Cardiac muscle cell (in vitro differentiated cells and primary cell): ENCODE data around the gene ITIH5. TPM values are rescaled to one million over a fixed set of nuclear protein-coding genes. Genes with fewer than 3 reads are reported as not detected.

Experiments used
- DNase-seq, 2 donors: peaks; one replicate each; pipeline versions ENCODE4 v3.0.0 to v3.0.0-alpha.2; 2010 to 2017; ENCODE audit warnings: low read depth in 1 of 2, low spot score in 1 of 2
- H3K27ac ChIP-seq: fragments of 200-600 bp; sonication (generic); 2 replicates; pipeline ENCODE4 v1.5.1; 2016
- H3K27me3 ChIP-seq: fragments of 200-600 bp; sonication (generic); 2 replicates; pipeline ENCODE4 v1.6.0; 2016; ENCODE audit warnings: control low read depth
- H3K36me3 ChIP-seq: fragments of 200-600 bp; sonication (generic); 2 replicates; pipeline ENCODE4 v1.5.1; 2016; ENCODE audit warnings: control low read depth
- H3K4me1 ChIP-seq: fragments of 200-600 bp; sonication (generic); 2 replicates; pipeline ENCODE4 v1.8.1; 2017; ENCODE audit warnings: low read depth, mild to moderate bottlenecking, mixed run types
- H3K4me3 ChIP-seq: fragments of 200-600 bp; sonication (generic); 2 replicates; pipeline ENCODE4 v1.5.1; 2016; ENCODE audit warnings: mild to moderate bottlenecking
- H3K9me3 ChIP-seq: fragments of 200-600 bp; sonication (generic); 2 replicates; pipeline ENCODE4 v1.5.1; 2017; ENCODE audit warnings: low read depth, mild to moderate bottlenecking, control low read depth
- polyA plus RNA-seq: library from polyadenylated mRNA; unstranded; fragments of >200 nt; fragmentation: Nextera tagmentation; extraction: Ambion mirVana; gene quantifications from 2 replicates; pipeline ENCODE4 v1.2.1, GENCODE V29; 2016
- total RNA-seq: library from RNA; depleted of rRNA; stranded (reverse); fragments of >200 nt; gene quantifications from 2 replicates; pipeline ENCODE4 v1.2.3, GENCODE V29; 2016
- TF ChIP-seq, protein P1 (sequence below): IDR thresholded peaks from 2 replicates; pipeline ENCODE4 v1.5.1; 2012; ENCODE audit warnings: low read depth, mild to moderate bottlenecking, low read length

The ITIH5 gene
- total and polyA plus RNA-seq, 2 experiments from 2014 or later, result 0.11 to 0.60 TPM

DNA sequence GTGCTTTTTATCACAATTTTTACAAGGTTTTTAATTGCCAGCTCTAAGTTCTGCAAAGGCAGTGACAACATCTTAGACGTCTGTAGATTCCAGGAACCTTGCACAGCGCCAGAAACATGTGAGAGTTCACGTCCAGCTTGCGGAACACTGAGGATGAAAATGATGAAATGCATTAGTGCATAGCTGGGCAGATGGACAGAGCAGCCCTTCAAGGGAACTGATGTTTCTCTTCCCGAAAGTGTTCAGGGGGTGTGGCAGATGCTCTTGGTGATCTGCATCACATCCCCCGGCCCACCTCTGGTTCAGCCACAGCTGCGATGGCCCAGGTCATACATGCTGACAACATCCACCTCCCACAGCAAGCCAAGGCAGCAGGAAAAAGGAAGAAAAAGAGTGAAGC is 40.9 kb downstream of the ITIH5 start:
- no peaks in the 10 kb centered on the region for H3K36me3 ChIP-seq
- H3K4me1 ChIP-seq, result no peaks in the 10 kb centered on the region
- TF ChIP-seq, protein P1, sequence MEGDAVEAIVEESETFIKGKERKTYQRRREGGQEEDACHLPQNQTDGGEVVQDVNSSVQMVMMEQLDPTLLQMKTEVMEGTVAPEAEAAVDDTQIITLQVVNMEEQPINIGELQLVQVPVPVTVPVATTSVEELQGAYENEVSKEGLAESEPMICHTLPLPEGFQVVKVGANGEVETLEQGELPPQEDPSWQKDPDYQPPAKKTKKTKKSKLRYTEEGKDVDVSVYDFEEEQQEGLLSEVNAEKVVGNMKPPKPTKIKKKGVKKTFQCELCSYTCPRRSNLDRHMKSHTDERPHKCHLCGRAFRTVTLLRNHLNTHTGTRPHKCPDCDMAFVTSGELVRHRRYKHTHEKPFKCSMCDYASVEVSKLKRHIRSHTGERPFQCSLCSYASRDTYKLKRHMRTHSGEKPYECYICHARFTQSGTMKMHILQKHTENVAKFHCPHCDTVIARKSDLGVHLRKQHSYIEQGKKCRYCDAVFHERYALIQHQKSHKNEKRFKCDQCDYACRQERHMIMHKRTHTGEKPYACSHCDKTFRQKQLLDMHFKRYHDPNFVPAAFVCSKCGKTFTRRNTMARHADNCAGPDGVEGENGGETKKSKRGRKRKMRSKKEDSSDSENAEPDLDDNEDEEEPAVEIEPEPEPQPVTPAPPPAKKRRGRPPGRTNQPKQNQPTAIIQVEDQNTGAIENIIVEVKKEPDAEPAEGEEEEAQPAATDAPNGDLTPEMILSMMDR, result no peak
- H3K9me3 ChIP-seq, result no peaks in the 10 kb centered on the region
- H3K27ac ChIP-seq, result no peak overlapping the region
- H3K4me3 ChIP-seq, result no peak overlapping the region
- DNase-seq, result peak in 1 of 2 donors; percentile 73
- no peaks in the 10 kb centered on the region for H3K27me3 ChIP-seq

- DNase-seq, result no peak
- TF ChIP-seq, protein P1, result no peak
- Histone ChIP-seq H3K9me3 (no peaks in the 10 kb centered on the region), H3K4me3 (no peak overlapping the region), H3K4me1 (no peaks in the 10 kb centered on the region), H3K27me3 (no peaks in the 10 kb centered on the region), H3K36me3 (no peaks in the 10 kb centered on the region), H3K27ac (no peak overlapping the region)
Measured at GRCh38 chr10:7625009-7625408, 41.8 kb downstream of the ITIH5 start.

DNA sequence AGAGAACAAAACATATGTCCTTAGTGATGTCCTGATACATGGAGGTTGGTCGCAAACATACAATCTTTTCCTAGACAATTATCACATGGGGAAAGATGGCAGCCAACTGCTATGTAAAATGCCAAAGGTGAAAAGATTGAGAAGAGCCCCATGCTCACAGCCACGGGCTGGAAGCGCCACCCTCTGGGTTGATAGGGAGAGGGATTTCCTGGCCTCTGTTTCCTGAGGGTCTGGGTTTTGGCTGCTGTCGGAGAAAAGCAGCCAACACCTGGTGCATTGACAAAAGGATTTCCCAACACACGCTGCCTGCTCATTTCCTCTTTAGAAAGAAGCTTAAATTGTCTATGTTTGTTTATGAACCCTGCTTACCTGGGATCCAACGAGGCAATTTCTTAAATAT is 43.8 kb downstream of the ITIH5 start:
- no peak overlapping the region for H3K4me3 ChIP-seq
- peak; percentile 56 to 58 for DNase-seq
- H3K9me3 ChIP-seq, result no peaks in the 10 kb centered on the region

DNA sequence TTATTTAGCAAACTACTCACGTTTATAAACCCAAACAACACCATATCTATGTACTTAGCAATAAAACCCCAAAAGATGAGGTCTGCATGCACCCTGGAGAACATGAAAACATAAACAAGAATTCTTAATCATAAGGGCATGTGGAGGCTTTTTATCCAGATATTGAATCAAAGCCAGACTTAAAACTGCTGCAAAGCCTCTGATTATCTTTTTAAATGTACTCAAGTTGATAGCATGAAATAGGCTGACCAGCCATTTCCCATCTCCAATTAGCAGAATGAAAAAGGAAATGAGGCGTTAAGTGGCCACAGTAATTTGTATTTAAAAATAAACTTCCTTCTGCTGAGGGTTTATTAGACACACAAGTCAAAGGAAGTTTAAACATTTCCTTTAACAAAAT is 48.3 kb downstream of the ITIH5 start:
- TF ChIP-seq, protein P1, result no peak
- Histone ChIP-seq H3K4me1 (no peaks in the 10 kb centered on the region), H3K9me3 (no peaks in the 10 kb centered on the region), H3K4me3 (no peak overlapping the region), H3K27ac (no peak overlapping the region), H3K36me3 (no peaks in the 10 kb centered on the region), H3K27me3 (no peaks in the 10 kb centered on the region)
- DNase-seq, result no peak

More for the DNA sequence above, 43.8 kb downstream of the ITIH5 start:
- H3K27me3 ChIP-seq, result no peaks in the 10 kb centered on the region
- H3K36me3 ChIP-seq, result no peaks in the 10 kb centered on the region
- H3K27ac ChIP-seq, result no peak overlapping the region
- TF ChIP-seq, protein P1, result peak; percentile 59
- no peaks in the 10 kb centered on the region for H3K4me1 ChIP-seq

- no peaks in the 10 kb centered on the region for H3K4me1 ChIP-seq
- no peaks in the 10 kb centered on the region for H3K27me3 ChIP-seq
- TF ChIP-seq, protein P1, result no peak
Measured at GRCh38 chr10:7611909-7612308, 54.9 kb downstream of the ITIH5 start.

More at GRCh38 chr10:7611909-7612308, 54.9 kb downstream of the ITIH5 start:
- H3K27ac ChIP-seq, result no peak overlapping the region
- H3K4me3 ChIP-seq, result no peak overlapping the region
- no peaks in the 10 kb centered on the region for H3K9me3 ChIP-seq
- DNase-seq, result no peak
- H3K36me3 ChIP-seq, result no peaks in the 10 kb centered on the region
